OCI-LY7 (cell line): ENCODE results near the gene COPS8. TPM values are rescaled to one million over a fixed set of nuclear protein-coding genes. Genes with fewer than 3 reads are reported as not detected.

Source experiments
- BruUV-seq: library from RNA; stranded (reverse); fragments of 400-500 nt; replicated peaks from 2 replicates; lab custom pipeline; 2021; lab: Mats Ljungman, UMichigan
- CTCF ChIA-PET: fragments of 300-600 bp; sonication (Branson Sonifier 250); formaldehyde crosslinking; loops from one replicate; lab custom pipeline; 2022; ENCODE audit warnings: antibody characterized with exemption; ENCODE audit not compliant: unreplicated experiment; lab: Charles Lee
- POLR2A ChIA-PET: fragments of 300-600 bp; sonication (Branson Sonifier 250); formaldehyde crosslinking; loops from one replicate; lab custom pipeline; 2022; ENCODE audit warnings: antibody characterized with exemption; lab: Charles Lee
- DNase-seq: peaks from one replicate; pipeline ENCODE4 v3.0.0-alpha.2; 2015; ENCODE audit warnings: low spot score
- H2AFZ ChIP-seq: fragments of 200-600 bp; sonication (generic), shearing (Covaris generic); 2 replicates; pipeline ENCODE4 v1.6.1; 2014; ENCODE audit warnings: mild to moderate bottlenecking, antibody characterized with exemption, low read length, moderate library complexity
- H3K27ac ChIP-seq: fragments of 200-600 bp; sonication (generic); 2 replicates; pipeline ENCODE4 v1.5.1; 2014; ENCODE audit warnings: mixed run types, low read depth, mild to moderate bottlenecking, moderate library complexity, low read length, inconsistent platforms; ENCODE audit not compliant: poor library complexity, severe bottlenecking
- H3K36me3 ChIP-seq: fragments of 200-600 bp; sonication (generic); 2 replicates; pipeline ENCODE4 v1.6.1; 2014; ENCODE audit warnings: mild to moderate bottlenecking, antibody characterized with exemption, low read length, moderate library complexity, mixed read lengths; ENCODE audit not compliant: insufficient read depth
- H3K4me1 ChIP-seq: fragments of 200-600 bp; sonication (generic); 2 replicates; pipeline ENCODE4 v1.5.1; 2014; ENCODE audit warnings: mild to moderate bottlenecking, low read length; ENCODE audit not compliant: insufficient read depth, poor library complexity, severe bottlenecking
- H3K4me2 ChIP-seq: fragments of 200-600 bp; sonication (generic); 2 replicates; pipeline ENCODE4 v1.6.1; 2014; ENCODE audit warnings: mild to moderate bottlenecking, low read length
- H3K4me3 ChIP-seq: fragments of 200-600 bp; sonication (generic); 2 replicates; pipeline ENCODE4 v1.5.1; 2014; ENCODE audit warnings: mild to moderate bottlenecking, low read depth, low read length; ENCODE audit not compliant: poor library complexity, severe bottlenecking
- H3K79me2 ChIP-seq: fragments of 200-600 bp; sonication (generic); 2 replicates; pipeline ENCODE4 v1.6.1; 2016; ENCODE audit warnings: low read depth, mild to moderate bottlenecking, low read length, moderate library complexity, mixed read lengths; ENCODE audit not compliant: insufficient read depth
- H3K9me2 ChIP-seq: fragments of 200-600 bp; sonication (generic); 2 replicates; pipeline ENCODE4 v1.6.1; 2016; ENCODE audit warnings: mild to moderate bottlenecking, low read length, mixed read lengths; ENCODE audit not compliant: insufficient read depth
- H3K9me3 ChIP-seq: fragments of 200-600 bp; sonication (generic); 2 replicates; pipeline ENCODE4 v1.6.1; 2014; ENCODE audit warnings: mild to moderate bottlenecking, mixed run types, low read length, mixed read lengths
- H4K20me1 ChIP-seq: fragments of 200-600 bp; sonication (generic); 2 replicates; pipeline ENCODE4 v1.6.1; 2014; ENCODE audit warnings: mild to moderate bottlenecking, antibody characterized with exemption, low read length, moderate library complexity, mixed read lengths; ENCODE audit not compliant: insufficient read depth
- CTCF ChIP-seq: fragments of 200-600 bp; sonication (generic); conservative IDR thresholded peaks from 2 replicates; pipeline ENCODE4 v1.5.1; 2014; ENCODE audit warnings: mild to moderate bottlenecking, antibody characterized with exemption, low read length, moderate library complexity, mixed read lengths
- EZH2phosphoT487 ChIP-seq: fragments of 200-600 bp; sonication (generic); IDR thresholded peaks from 2 replicates; pipeline ENCODE4 v1.6.1; 2018; ENCODE audit warnings: low read depth, borderline replicate concordance, mild to moderate bottlenecking, mixed run types, antibody characterized with exemption, low read length, moderate library complexity, mixed read lengths
- intact Hi-C: fragments of 100-400 bp; cut with micrococcal nuclease; formaldehyde crosslinking; loops from one replicate; pipeline ENCODE4 v1.10.0; 2022; ENCODE audit not compliant: unreplicated experiment
- total RNA-seq, 2 experiments: library from RNA; depleted of rRNA in 1 of 2; stranded (reverse); fragments of >200 nt in 1 of 2; shearing (Covaris generic) in 1 of 2; gene quantifications; 2 replicates each; pipeline ENCODE4 v1.2.3, GENCODE V29; 2014 to 2022

Gene COPS8
- total RNA-seq, 2 experiments from 2014 or later, result 58.8 to 117 TPM

GRCh38 chr2:237097911-237098702, 12.4 kb downstream of the COPS8 start:
- H3K4me2 ChIP-seq, result no peak overlapping the region
- CTCF ChIA-PET, result no interaction called here
- POLR2A ChIA-PET, result no interaction called here
- no peak for TF ChIP-seq CTCF
- no peak for TF ChIP-seq EZH2phosphoT487
- peaks cover 86% of the 10 kb centered on the region for H3K36me3 ChIP-seq
- peaks cover 5% of the 10 kb centered on the region for H3K4me1 ChIP-seq
- DNase-seq, result no peak
- no peaks in the 10 kb centered on the region for H4K20me1 ChIP-seq
- no peaks in the 10 kb centered on the region for H3K9me2 ChIP-seq
- H3K27ac ChIP-seq, result no peak overlapping the region
- H2AFZ ChIP-seq, result no peak overlapping the region
- H3K79me2 ChIP-seq, result no peaks in the 10 kb centered on the region
- TSS peak; percentile 45 for BruUV-seq
- no peaks in the 10 kb centered on the region for H3K9me3 ChIP-seq
- H3K4me3 ChIP-seq, result no peak overlapping the region
- intact Hi-C loops, result no loop called here

- H2AFZ ChIP-seq, result no peak overlapping the region
- H3K4me1 ChIP-seq, result no peaks in the 10 kb centered on the region
- no TSS peak for BruUV-seq
- H3K9me3 ChIP-seq, result no peaks in the 10 kb centered on the region
- ChIA-PET CTCF (no interaction called here), POLR2A (no interaction called here)
- no peak overlapping the region for H3K4me3 ChIP-seq
- no peak overlapping the region for H3K4me2 ChIP-seq
- DNase-seq, result no peak
- peaks cover 75% of the 10 kb centered on the region for H3K36me3 ChIP-seq
- no peak overlapping the region for H3K27ac ChIP-seq
- no peaks in the 10 kb centered on the region for H3K79me2 ChIP-seq
- no peaks in the 10 kb centered on the region for H3K9me2 ChIP-seq
- TF ChIP-seq EZH2phosphoT487 (no peak), CTCF (no peak)
- H4K20me1 ChIP-seq, result no peaks in the 10 kb centered on the region
- intact Hi-C loops, result no loop called here
Observed at GRCh38 chr2:237099804-237100203, 14.1 kb downstream of the COPS8 start.
